ENCODE data around the gene C1orf74.

C1orf74 gene

DNA sequence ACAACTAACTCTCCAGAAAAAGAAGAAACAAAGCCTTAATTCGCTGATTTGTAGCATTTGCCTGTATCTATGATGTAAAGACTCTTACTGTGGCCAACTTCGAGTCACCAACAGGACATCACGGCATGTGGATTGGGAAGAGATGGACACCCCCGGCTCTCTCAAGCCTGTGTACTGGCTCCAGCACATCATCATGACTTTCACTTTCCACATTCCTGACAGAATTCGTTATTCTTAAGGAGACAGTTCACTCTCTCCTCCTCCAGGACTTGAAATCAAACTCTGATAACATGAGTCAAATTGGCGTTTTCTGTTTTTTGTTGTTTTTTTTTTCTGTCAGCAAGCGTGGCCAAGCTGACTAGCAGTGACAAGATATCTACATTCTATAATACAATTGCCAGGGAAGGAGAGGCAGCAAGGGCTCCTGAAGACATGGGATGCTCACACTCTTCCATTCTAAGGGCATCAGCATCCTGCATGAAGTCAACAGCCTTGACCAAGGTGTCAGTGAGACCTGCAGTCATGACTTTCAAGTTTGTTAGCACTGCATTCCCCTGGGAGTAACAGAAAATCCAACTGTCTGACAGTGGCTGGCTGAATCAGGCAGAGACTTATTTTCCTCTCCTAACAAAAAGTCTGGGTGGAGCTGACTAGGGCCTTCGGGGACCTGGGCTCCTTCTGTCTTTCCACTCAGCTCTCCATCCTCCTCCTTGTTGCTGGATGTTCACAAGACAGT is 41.8 kb downstream of the C1orf74 start:
- DNase-seq (ENCODE audit: low read depth) = no peak

GRCh38 chr1:209741889-209742288 is 42.5 kb downstream of the C1orf74 start:
- no peak for DNase-seq (ENCODE audit: low read depth)

DNA sequence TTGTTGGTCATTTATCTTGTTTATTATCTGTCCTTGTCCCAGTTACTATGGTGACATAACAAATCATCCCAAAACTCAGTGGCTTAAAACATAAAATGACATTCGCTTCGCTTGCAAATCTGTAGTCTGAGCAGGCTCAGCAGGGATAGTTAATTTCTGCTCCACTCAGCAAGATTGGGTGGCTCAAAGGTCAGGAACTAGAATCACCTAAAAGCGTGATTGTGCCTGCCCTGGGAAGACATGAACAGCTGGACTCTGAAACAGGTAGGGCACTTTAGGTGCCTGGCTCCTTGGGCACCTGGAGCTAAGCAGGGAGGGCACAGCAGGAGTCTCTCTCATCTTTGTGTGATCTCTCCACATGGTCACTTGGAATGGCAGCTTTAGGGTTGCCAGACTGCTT is 43.2 kb downstream of the C1orf74 start:
- DNase-seq (ENCODE audit: low read depth) = no peak

- DNase-seq (ENCODE audit: low read depth) = no peak
Measured at GRCh38 chr1:209738270-209738669, 46.1 kb downstream of the C1orf74 start.

GRCh38 chr1:209737118-209737505 is 47.2 kb downstream of the C1orf74 start:
- DNase-seq (ENCODE audit: low read depth) = no peak

- DNase-seq (ENCODE audit: low read depth) = no peak
Measured at GRCh38 chr1:209736490-209737117, 47.8 kb downstream of the C1orf74 start.

GRCh38 chr1:209733409-209734192 is 50.8 kb downstream of the C1orf74 start:
- DNase-seq (ENCODE audit: low read depth) = no peak

- DNase-seq (ENCODE audit: low read depth) = no peak
Measured at GRCh38 chr1:209732725-209733124, 51.6 kb downstream of the C1orf74 start.

DNA sequence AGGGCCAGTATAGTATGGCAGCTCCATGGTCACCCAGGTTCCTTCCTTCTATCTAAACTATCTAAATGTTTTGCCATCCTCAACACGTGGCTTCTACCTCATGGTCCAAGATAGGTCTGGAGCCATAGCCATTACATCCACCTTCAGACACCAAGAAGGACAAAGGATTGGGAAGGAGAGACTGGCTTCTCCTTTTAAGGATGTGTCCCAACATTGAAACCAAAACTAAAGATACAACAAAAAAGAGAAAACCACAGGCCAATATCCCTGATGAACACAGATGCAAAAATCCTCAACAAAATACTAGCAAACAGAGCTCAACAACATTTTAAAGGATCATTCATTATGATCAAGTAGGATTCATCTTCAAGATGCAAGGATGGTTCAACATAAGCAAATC is 54.9 kb downstream of the C1orf74 start:
- no peak for DNase-seq (ENCODE audit: low read depth)
